Stimulated activated CD8-positive, alpha-beta memory T cell treated with anti-CD3 and anti-CD28 coated beads, Interleukin-15, amount 100 ng/mL, for 48 hours (primary cell): ENCODE data around the gene GCFC2.
"Not testable (repeated sequence)": the region's sequence is repeated elsewhere in the genome, so short reads cannot be mapped to it uniquely, and the experiment has no call there.

Experiments used
- DNase-seq, 2 donors: peaks; one replicate each; pipeline ENCODE4 v3.0.0-alpha.2; 2020; ENCODE audit warnings: low read depth in 2 of 2

The GCFC2 gene

GRCh38 chr2:75679556-75679955, 31.2 kb downstream of the GCFC2 start:
- no peak for DNase-seq

DNA sequence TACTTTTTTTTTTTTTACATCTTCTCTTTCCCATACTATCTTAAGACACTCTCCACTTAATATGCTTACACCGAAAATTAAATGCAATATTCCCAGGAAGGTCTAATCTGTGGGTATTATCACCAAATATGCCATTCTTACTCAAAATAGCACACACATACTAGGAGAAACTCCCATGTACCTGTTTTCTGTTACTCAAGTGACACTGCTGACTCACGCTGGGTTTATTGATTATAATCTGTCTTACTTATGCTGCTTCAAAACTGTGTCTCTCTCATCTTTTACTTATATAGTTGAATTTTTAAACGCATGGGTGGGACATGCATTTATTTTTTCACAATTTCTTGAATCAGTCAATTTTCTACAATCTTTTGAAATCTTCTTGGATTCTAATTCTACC, 34.3 kb downstream of the GCFC2 start:
- no peak for DNase-seq

DNA sequence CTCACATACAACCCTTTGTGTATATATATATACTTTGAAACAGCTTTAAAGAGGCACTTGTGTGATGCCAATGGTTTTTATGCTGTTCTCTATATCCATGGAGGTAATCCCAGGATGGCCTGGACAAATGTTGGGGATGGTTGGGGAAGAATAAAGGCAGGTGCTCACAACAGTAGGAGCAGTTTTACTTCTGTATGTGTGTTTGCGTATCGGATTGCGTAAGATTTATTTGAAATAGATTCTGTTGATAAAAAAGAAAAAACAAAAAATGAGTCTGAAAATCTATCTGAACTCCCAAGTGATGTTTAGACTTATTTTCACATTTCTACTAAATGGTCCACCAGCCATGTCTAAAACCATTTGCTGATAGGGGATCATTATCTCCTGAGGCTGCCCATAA, 34.8 kb downstream of the GCFC2 start:
- DNase-seq = no peak

GRCh38 chr2:75675423-75675822, 35.3 kb downstream of the GCFC2 start:
- DNase-seq = not testable (repeated sequence)

GRCh38 chr2:75667884-75668283, 42.8 kb downstream of the GCFC2 start:
- DNase-seq = no peak

- no peak for DNase-seq
Measured at GRCh38 chr2:75666911-75667310, 43.8 kb downstream of the GCFC2 start.

- DNase-seq = no peak
Measured at GRCh38 chr2:75657798-75658197, 52.9 kb downstream of the GCFC2 start.

GRCh38 chr2:75656563-75656962, 54.2 kb downstream of the GCFC2 start:
- no peak for DNase-seq

DNA sequence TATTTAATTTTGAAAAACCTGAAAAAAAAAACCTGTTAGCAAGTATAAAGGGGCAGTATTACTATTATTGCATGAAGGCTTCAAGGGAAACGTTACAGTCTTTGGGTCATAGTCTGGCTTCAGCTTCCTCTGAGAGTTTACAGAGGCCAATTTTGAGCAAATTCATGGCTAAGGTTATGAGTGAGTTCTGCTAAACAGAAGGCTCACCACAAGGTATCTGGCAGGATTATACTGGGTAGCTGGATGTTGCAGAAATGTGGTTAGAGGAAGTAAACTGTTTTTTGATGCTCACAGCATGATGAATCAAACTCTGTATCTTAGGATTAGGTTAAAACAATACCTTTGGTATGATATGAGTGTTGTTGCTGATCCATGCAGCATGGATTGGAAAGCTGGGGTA, 54.9 kb downstream of the GCFC2 start:
- DNase-seq = no peak

DNA sequence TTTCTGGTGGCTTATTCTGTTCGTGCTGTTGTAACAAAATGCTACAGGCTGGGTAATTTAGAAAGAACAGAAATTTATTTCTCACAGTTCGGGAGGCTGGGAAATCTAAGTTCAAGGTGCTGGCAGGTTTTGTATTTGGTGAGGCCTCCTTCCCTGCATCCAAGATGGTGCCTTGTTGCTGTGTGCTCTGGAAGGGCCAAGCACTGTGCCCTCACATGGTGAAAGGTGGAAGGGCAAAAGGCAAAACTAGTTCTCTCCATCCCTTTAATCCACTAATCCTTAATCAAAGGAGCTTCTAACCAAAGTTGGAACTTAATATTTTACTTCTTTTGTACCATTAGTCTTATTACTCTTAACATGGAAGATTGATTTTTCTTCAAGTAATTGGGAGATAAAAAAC, 56.7 kb downstream of the GCFC2 start:
- no peak for DNase-seq

GRCh38 chr2:75647771-75648170, 62.9 kb downstream of the GCFC2 start:
- no peak for DNase-seq

DNA sequence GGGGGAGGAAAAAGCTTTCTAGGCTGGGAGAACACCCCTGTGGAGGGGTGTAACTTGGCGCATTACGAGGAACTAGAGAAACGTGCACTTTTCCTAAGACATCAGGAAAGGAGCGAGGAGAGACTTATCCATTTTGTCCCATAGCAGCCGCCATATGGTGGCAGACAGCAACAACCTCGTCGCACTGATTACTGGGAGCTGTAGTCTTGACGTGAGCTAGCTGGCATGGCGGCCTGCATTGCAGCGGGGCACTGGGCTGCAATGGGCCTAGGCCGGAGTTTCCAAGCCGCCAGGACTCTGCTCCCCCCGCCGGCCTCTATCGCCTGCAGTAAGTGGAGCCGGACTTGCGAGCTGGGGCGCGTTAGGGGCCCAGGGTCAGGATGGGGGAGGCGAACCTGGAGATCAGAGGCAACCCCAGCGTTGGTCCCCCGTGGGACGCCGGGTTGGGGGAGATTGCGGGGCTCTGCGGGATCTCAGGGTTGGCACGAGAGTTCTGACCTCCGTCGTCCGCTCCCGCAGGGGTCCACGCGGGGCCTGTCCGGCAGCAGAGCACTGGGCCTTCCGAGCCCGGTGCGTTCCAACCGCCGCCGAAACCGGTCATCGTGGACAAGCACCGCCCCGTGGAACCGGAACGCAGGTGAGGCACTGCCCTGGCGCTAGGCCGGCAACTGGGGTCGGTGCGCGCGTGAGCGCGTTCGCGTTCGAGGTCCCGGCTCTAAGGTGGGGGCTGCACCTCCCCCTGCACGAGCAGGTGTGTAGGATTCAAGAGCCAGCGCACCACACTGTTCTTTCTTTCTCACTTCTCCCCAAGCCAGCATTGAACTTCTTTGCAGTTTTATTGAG, 63.9 kb downstream of the GCFC2 start, which contains the start of gene MRPL19:
Gene MRPL19, plus strand, starts transcription at position 201 of the 843 bp plus-strand sequence. Its CDS starts 25 bp downstream, at position 226.
- DNase-seq = peak; percentile 53 to 60

DNA sequence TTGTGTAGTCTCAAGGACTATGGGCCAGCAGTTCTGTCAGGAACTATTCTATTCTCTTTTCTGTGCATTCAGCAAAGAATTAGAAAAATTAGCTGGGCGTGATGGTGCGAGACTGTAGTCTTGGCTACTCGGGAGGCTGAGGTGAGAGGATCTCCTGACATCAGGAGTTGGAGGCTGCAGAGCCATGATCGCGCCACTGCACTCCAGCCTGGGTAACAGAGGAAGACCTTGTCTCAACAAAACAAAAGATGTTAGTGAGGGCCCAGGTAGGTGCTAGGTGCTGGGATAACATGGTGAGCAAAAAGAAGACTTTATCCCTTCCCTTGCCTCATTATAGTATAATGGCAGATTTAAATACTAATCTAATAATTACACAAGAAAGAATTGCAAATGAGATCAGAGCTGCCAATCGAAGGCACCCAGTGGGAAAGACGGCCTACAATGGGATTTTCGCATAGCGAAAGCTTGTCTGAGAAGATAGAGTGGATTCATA, 64.6 kb downstream of the GCFC2 start:
- DNase-seq = no peak

- no peak for DNase-seq
Measured at GRCh38 chr2:75645643-75646042, 65.1 kb downstream of the GCFC2 start.

DNA sequence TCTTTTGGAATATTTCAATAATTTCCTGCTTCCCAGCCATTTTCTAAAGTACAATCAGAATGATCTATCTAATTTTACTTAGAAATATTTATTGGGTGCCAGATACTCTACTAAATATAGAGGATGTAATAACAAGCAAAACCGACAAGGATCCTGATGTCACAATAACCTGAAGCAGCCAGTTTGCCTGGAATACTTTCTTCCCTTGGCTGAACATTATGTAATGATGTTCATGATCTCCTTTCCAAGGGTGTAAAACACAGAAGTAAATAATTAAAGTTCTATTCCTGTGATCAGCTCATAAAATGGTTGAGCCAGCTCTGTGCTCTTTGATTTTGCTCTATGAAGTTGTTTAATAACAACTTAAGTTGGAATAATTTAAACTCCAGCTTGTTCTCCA, 66.7 kb downstream of the GCFC2 start:
- no peak for DNase-seq

- DNase-seq = no peak
Measured at GRCh38 chr2:75641587-75641986, 69.1 kb downstream of the GCFC2 start.

GRCh38 chr2:75640621-75641121, 70.0 kb downstream of the GCFC2 start:
- DNase-seq = peak; percentile 17 to 38

DNA sequence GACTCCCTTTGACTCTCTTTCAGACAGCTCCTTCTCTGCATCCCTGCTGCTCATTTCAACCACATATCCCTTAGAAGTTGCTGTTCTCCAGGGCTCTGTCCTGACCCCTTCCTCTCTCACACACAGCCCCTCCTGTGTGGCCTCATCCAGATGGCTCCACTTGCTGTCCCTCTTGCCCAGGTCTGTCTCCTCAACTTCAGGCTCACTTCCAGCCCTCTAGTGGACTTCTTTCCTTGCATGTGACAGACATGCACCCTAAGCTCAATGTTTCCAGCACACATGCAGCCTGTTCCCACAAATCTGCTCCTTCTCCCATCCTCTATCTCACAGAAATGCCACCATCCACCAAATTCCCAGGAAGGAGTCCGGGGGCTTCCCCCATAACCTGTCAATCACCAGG, 73.1 kb downstream of the GCFC2 start:
- no peak for DNase-seq

DNA sequence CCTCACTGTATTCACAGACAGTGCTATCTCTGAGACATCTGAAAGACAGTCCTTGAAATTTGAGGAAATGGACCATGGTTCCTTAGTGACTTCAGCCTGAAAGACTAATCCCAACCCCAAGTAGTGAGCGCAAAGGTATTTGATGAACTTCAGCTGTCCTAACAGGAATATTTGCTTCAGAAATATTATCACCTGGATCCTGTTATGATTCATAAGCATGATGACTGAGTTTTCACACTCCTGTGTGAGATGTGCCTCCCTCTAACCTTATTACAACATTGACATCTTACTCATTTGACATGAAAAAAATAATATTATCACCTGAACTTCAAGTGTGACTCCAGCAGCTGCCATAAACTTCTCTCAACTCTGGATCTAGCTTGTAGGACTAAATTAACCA, 75.8 kb downstream of the GCFC2 start:
- no peak for DNase-seq

DNA sequence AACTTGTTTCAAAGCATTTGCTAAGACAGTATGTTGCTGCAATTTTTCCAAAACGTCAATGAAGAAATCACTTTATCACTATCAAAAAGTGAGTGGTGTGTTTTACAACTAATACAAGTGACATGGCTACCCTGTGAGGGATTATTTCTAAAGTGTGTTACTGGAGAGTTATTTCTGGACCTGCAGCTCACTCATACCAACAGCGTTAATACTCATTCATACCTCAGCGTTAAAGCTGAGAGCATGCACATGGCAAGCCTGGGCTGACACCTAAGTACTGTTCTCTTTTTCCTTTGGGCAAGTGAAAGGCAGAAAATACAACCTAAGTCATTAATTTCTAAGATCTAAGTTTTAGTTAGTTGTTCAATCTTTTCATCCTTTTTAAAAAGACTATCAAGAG, 77.1 kb downstream of the GCFC2 start:
- DNase-seq = no peak

- no peak for DNase-seq
Measured at GRCh38 chr2:75632813-75633212, 77.9 kb downstream of the GCFC2 start.

GRCh38 chr2:75632091-75632701, 78.5 kb downstream of the GCFC2 start:
- no peak for DNase-seq
